HG02678 (cell line): ENCODE data around the gene CTDSPL.

ENCODE experiments used
- ATAC-seq: cut with Tn5 transposase; IDR thresholded peaks from one replicate; pipeline ENCODE4 v1.9.1; 2021; ENCODE audit warnings: mild to moderate bottlenecking, moderate library complexity; ENCODE audit not compliant: unreplicated experiment

Gene CTDSPL

GRCh38 chr3:37940242-37940908 lies 78.7 kb downstream of the CTDSPL start:
- ATAC-seq, result no peak

GRCh38 chr3:37941608-37942508 lies 80.2 kb downstream of the CTDSPL start:
- ATAC-seq, result no peak

DNA sequence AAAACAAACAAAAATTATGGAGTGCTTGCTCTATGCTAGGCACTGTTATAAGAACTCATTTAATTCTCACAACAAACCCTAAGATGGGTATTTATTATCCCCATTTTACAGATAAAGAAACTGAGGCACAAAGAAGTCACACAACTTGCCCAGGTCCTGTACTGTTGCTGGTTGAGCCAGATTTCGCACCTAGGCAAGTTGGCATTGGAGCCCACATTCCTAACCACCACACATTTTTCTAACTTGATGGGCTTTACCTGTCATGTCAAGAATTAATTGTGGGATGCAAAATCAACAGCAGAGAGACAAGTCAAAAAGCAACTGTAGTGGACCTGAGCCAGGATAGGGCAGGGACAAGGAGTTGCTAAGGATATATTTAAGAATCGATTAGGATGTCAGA lies 81.0 kb downstream of the CTDSPL start:
- ATAC-seq, result no peak

- no peak for ATAC-seq
These were observed 81.4 kb downstream of the CTDSPL start for GRCh38 chr3:37943126-37943525.

DNA sequence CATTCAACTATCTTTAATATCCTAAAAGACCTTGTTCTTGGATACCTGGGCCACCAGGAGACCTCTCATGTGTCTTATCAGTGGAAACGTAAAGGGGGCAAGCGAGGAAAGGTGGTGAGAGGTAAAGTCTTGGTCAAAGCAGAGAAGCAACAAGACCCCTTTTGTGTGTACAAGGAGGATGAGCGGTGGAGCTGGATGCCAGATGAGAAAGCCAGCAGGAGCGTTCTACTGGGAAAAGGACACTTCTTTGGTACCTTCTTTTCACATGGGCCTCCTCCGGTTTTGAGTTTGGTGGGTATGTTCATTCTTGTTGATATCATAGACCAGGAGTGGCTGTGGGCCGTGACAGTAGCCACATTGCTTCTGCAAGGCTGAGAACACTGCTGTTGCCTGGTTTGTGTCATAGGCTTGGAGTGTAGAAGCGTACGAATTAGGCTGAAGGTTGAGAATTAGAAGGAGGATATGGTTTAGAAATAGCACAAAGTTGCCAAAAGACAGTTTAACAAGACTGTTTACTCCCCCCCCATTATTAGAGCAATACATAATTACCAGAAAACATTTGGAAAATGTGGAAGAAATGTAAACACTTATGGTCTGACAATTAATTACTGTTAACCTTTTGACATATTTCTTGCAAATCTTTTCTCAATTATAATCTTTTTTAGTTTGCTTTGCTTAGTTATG lies 82.1 kb downstream of the CTDSPL start:
- ATAC-seq, result no peak

GRCh38 chr3:37944391-37944842 lies 82.7 kb downstream of the CTDSPL start:
- no peak for ATAC-seq

- ATAC-seq, result no peak
These were observed 83.6 kb downstream of the CTDSPL start for GRCh38 chr3:37945156-37945806.

- no peak for ATAC-seq
These were observed 84.3 kb downstream of the CTDSPL start for GRCh38 chr3:37945807-37946530.

- ATAC-seq, result no peak
These were observed 84.8 kb downstream of the CTDSPL start for GRCh38 chr3:37946531-37946889.

- ATAC-seq, result no peak
These were observed 88.2 kb downstream of the CTDSPL start for GRCh38 chr3:37949866-37950265.

- ATAC-seq, result no peak
These were observed 90.9 kb downstream of the CTDSPL start for GRCh38 chr3:37952564-37952963.

DNA sequence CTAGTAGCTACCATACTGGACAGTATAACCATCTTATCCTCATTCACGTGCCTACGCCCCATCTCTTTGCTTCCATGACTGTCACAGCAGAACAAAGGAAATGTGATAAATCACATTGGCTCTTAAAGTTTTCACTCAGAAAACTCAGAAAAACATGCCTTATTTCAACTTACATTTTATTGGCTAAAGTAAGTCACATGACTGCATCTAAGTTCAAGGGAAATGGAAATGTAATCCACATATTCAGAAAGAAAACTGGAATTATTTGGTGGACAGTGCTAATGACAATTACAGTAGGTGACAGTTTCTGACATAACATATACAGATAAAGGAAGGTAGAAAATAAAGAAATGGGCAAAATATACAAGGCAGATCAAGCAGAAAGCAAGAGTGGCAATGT lies 91.5 kb downstream of the CTDSPL start:
- no peak for ATAC-seq

- ATAC-seq, result no peak
These were observed 92.2 kb downstream of the CTDSPL start for GRCh38 chr3:37953707-37954394.

- no peak for ATAC-seq
These were observed 93.2 kb downstream of the CTDSPL start for GRCh38 chr3:37954881-37955280.

DNA sequence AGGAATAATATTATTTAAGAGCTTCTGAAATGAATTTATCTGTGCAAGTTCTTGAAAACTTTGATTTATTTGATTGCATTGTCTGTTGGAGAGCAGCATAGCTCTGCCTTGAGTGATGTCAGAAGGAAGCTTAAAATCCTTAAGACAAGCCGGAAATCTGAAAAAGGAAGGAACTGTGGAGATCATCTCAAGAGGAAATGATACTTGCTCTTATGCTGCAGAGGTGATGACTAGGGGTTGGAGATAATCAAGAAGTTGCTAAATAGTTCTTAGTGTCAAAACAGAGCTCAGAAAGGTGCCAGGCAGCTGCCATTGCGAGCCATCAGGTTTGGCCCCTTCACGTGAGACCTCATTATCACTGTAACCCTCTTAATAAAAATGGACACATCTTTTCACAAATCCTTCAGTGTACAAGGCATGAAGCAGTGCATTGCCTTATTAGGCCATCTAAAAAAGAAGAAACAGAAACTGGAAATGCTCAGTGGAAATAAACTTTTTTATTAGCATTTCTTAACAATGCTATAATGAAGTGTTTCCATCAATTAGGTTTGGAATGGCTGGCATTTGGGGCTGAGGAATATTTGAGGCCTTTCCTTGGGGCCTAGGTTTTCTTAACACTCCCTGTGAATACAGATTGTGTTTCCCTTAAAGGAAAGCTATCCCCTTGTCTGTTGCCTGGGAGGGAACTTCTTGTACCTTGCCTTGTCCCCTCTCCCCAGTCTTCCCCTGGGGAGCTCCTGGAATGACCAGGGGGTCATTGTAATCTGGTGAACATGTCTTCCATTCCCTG lies 94.4 kb downstream of the CTDSPL start:
- no peak for ATAC-seq

DNA sequence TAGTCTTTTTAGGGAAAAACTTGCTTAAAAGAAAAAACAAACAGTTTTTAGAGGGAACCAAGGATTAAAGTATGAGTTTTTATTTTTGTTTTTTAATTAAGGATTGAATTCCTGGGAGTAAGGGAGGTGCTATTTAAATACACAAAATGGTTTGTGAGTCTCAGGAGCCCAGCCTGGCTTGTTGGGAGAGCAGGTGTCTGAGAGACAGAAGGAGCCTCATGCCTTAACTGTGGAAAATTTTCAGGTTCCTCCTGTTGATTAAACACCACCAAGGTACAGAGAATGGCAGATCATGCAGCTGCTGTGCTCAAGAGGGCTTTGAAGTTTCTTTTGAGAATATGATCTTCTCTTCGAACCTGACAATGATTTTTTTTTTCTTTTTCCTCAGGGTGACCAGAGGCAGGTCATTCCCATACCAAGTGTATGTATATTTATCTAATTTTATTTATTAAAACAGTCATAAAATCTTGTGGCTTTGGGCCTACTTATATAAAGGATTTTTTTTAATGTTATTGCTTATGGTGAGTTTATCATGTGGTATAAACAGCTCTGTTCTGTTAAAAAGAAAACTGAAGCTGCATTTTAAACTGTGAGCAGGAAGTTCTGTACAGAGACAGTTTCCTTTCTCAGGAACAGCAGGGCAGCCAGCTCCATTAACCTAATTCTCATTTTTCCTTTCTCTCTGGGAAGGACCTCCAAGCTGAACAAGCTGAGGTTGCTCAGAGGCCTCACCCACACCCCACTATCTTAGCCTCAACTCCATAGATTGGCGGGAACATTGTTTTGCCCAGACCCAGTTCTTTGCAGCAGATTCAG lies 95.3 kb downstream of the CTDSPL start:
- no peak for ATAC-seq

GRCh38 chr3:37957539-37957936 lies 95.9 kb downstream of the CTDSPL start:
- ATAC-seq, result no peak
